GM12891 (cell line): ENCODE data around the gene TMEM37.

ENCODE experiments used
- DNase-seq: peaks from one replicate; pipeline ENCODE4 v3.0.0; 2011; ENCODE audit warnings: low spot score; ENCODE audit not compliant: insufficient read length
- FAIRE-seq: peaks from 2 replicates; lab custom pipeline; 2011; peaks lifted over from hg19 to GRCh38; lab: Jason Lieb, UNC
- PAX5 ChIP-seq: IDR thresholded peaks from 2 replicates; pipeline ENCODE4 v1.6.1; 2011; ENCODE audit warnings: low read length, moderate library complexity, mild to moderate bottlenecking; ENCODE audit not compliant: insufficient read depth, severe bottlenecking
- POLR2A ChIP-seq: IDR thresholded peaks from 2 replicates; pipeline ENCODE4 v1.6.1; 2011; ENCODE audit warnings: low read depth, low read length, control low read depth
- POLR2AphosphoS5 ChIP-seq: IDR thresholded peaks from 2 replicates; pipeline ENCODE4 v1.6.1; 2011; ENCODE audit warnings: low read depth, low read length, control low read depth
- POU2F2 ChIP-seq: IDR thresholded peaks from 2 replicates; pipeline ENCODE4 v1.6.1; 2011; ENCODE audit warnings: low read depth, mild to moderate bottlenecking, control low read depth, low read length, moderate library complexity
- SPI1 ChIP-seq: IDR thresholded peaks from 2 replicates; pipeline ENCODE4 v1.6.1; 2011; ENCODE audit warnings: low read depth, low read length, control low read depth
- TAF1 ChIP-seq: IDR thresholded peaks from 2 replicates; pipeline ENCODE4 v1.6.1; 2011; ENCODE audit warnings: low read depth, low read length, control low read depth

The TMEM37 gene

DNA sequence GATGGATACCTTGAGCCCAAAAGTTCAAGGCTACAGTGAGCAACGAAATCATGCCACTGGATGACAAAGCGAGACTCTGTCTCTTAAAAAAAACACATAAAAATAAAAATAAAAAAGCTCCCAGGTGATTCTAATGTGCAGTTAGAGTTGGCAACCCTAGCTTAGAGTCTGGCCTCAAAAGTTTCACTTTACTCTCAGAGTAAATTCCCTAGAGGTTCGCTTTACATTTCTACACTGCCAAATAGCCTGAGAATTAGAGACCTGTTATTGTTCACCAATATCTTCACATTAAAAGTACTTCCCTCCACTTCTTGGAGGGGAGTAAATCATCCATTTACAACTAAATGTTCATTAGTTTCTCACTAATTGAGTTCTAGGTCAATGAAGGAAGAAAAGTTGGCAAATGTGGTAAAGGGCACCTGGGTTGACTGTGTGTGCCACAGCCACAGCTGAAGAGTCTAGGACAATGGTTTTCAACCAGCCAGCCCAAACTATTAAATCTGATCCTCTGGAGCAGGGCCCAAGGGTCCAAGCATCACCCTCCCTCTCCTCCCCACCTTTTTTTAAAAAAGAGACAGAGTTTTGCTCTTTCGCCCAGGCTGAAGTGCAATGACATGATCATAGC, 15.2 kb upstream of the TMEM37 start:
- TF ChIP-seq POLR2AphosphoS5, result no peak
- no peak for TF ChIP-seq TAF1
- TF ChIP-seq POU2F2, result no peak
- no peak for TF ChIP-seq POLR2A
- DNase-seq, result no peak
- FAIRE-seq, result no peak

DNA sequence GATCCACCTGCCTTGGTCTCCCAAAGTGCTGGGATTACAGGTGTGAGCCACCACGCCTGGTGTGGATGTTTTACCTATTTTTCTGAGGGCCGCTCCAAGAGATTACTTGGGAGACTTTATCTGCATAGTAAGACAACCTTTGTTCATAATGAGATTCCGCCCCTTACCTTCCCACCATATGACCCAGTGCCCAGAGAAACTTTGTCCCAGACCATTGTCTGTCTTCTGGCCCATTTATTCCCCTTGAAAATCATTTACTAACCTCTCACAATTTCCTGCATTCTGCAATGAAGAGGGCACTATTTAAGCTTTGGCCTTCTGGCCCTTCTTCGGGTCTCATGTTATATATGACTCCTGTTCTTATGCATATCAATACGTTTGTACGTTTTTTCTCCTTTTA, 13.7 kb upstream of the TMEM37 start:
- no peak for TF ChIP-seq POLR2AphosphoS5
- TF ChIP-seq PAX5, result no peak
- FAIRE-seq, result no peak
- DNase-seq, result no peak

- DNase-seq, result no peak
- TF ChIP-seq TAF1, result no peak
- TF ChIP-seq PAX5, result no peak
- TF ChIP-seq POU2F2, result no peak
- no peak for TF ChIP-seq POLR2A
- no peak for TF ChIP-seq POLR2AphosphoS5
- no peak for TF ChIP-seq SPI1
- no peak for FAIRE-seq
Observed at GRCh38 chr2:119419065-119419464, 12.6 kb upstream of the TMEM37 start.

DNA sequence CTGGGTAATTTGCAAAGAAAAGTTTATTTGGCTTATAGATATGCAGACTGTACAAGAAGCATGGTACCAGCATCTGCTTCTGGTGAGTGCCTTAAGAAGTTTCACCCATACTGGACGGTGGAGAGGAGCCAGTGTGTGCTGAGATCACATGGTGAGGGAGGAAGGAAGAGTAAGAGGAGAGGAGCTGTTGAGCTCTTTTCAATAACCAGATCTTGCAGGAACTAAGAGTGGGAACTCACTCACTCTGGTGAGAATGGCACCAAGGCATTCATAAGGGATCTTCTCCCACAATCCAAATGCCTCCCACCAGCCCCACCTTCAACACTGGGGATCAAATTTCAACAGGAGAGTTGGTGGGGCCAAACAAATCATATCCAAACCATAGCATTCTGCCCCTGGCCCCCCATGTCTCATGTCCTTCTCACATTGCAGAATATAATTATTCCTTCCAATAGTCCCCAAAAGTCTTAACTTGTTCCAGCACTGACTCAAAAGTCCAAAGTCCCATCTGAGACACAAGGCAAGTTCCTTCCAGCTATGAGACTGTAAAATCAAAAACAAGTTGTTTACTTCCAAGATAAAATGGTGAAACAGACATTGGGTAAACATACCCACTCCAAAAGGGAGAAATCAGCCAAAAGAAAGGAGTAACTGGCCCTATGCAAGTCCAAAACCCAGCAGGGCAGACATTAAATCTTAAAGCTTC, 11.7 kb upstream of the TMEM37 start:
- TF ChIP-seq POU2F2, result no peak
- TF ChIP-seq PAX5, result no peak
- no peak for TF ChIP-seq POLR2A
- no peak for TF ChIP-seq TAF1
- TF ChIP-seq POLR2AphosphoS5, result no peak
- no peak for TF ChIP-seq SPI1
- DNase-seq, result no peak
- FAIRE-seq, result no peak

- FAIRE-seq (no peak), DNase-seq (no peak)
- TF ChIP-seq POU2F2, result no peak
Observed at GRCh38 chr2:119421304-119421703, 10.3 kb upstream of the TMEM37 start.

DNA sequence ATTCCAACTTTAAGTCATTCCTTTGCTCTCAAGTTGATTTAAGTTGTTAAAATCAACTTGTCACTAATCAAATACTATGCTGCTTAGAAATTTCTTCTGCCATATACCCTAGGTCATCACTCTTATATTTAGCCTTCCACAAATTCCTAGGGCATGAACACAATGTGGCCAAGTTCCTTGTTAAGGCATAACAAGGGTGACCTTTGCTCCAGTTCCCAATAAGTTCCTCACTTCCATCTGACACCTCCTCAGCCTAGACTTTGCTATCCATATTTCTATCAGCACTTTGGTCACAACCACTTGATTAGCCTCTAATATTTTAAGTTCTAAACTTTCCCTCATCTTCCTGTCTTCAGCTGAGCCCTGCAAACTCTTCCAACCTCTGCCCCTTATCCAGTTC, 9.9 kb upstream of the TMEM37 start:
- FAIRE-seq (no peak), DNase-seq (no peak)
- TF ChIP-seq POLR2AphosphoS5, result no peak
- TF ChIP-seq POLR2A, result no peak
- TF ChIP-seq POU2F2, result no peak
- TF ChIP-seq TAF1, result no peak
- TF ChIP-seq PAX5, result no peak
- TF ChIP-seq SPI1, result no peak

- TF ChIP-seq PAX5 (no peak), POLR2A (no peak), TAF1 (no peak), POLR2AphosphoS5 (no peak), POU2F2 (no peak), SPI1 (no peak)
- DNase-seq, result no peak
- no peak for FAIRE-seq
Observed at GRCh38 chr2:119422360-119423107, 9.1 kb upstream of the TMEM37 start.

DNA sequence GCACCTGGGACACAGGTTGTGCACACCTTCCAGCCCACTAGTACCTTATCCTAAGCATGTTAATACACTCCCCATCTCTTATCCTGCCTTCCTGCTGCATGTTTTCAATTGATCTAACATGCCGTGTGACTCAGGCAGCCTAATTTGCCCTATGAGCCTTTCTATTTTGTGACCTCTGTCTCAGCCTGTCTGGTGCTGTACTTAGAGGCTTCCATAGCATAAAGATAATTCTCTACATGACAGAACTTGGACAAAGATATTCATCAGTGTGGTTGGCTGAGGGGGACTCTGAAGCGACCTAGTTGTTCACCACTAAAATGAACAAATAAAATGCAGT, 8.6 kb upstream of the TMEM37 start:
- FAIRE-seq (no peak), DNase-seq (no peak)
- TF ChIP-seq POU2F2 (no peak), POLR2AphosphoS5 (no peak)

DNA sequence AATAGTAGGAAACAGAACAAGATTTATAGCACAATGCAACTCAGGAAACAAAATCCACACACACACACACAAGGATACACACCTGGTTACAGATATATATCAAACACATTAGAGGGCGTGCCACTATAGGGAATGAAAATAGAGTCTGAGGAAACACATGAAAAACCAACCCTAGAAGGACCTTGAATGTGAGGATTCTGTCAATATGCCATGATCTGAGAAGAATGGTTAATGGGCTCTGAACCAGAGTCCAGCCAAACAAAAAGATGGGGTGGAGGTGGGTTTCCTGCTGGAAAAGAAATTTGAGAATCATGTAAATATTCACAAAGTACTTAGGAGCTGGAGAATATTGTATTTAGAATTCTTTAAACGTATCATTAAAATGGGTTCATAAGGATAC, 7.8 kb upstream of the TMEM37 start:
- FAIRE-seq (no peak), DNase-seq (no peak)
- TF ChIP-seq PAX5, result no peak
- no peak for TF ChIP-seq POLR2A
- no peak for TF ChIP-seq SPI1
- TF ChIP-seq POU2F2, result no peak
- TF ChIP-seq TAF1, result no peak
- no peak for TF ChIP-seq POLR2AphosphoS5

DNA sequence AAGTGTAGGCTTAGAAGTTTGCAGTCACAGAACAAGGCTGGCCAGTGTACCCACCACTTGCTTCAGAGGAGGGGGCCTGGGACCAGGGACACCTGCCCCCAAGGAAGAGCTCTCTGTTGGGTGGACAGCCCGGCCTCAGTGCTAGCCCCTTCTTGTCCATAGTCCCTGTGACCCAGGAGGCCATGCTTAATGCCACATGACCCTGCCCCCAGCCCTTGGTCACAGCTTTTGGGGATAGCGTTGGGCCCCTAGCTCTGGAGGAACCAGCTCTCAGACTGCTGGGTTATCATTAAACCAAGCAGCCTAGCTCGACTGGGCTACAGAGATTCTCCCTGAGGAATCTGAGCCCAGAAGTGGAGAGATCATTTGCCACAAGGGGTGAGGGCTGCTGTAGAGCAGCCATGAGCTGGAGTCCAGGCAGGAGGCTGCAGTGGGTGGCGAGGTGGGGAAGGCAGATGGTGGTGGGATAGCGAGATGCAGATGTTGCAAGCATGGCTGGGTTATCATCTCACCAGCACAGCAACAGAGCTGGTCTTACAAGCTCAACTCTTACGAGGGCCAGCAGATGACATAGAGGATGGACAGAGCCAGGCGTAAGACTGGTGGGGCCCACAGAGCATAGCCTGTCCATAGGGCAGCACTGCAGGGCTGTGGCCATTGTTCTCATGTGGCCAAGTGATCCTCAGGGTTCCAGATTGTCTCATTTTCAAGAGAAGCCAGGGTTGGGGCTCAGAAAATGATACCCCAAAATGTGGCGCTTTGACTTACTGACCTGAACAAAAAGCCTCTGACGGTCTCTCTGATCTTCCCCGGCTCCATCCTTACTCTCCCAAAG, 7.2 kb upstream of the TMEM37 start:
- DNase-seq (no peak), FAIRE-seq (no peak)
- TF ChIP-seq POLR2A (no peak), POU2F2 (no peak), PAX5 (no peak), TAF1 (no peak), SPI1 (no peak), POLR2AphosphoS5 (no peak)
